Right lobe of liver (tissue), 6 donors: Measurements from ENCODE around the gene SLC39A12. TPM values are rescaled to one million over a fixed set of nuclear protein-coding genes. Genes with fewer than 3 reads are reported as not detected.

Source experiments
- ATAC-seq, 4 donors: fragments of 200-7000 bp; cut with Tn5 transposase; one replicate each; pipeline ENCODE4 v1.9.1; 2020; ENCODE audit warnings: mild to moderate bottlenecking in 4 of 4, moderate library complexity in 4 of 4
- DNase-seq, 3 donors: peaks; one replicate each; pipeline ENCODE4 v3.0.0-alpha.2; 2020
- H3K27ac ChIP-seq, 3 donors: fragments of 200-600 bp; one replicate each; pipeline ENCODE4 v1.8.0; 2022
- H3K27me3 ChIP-seq, 2 donors: fragments of 200-600 bp; one replicate each; pipeline ENCODE4 v1.8.0; 2022
- H3K36me3 ChIP-seq, 4 donors: fragments of 200-600 bp; sonication (generic) in 1 of 4; one replicate each; pipeline versions ENCODE4 v1.5.1 to v1.8.0; 2017 to 2022; ENCODE audit warnings: control low read depth in 1 of 4
- H3K4me1 ChIP-seq, 4 donors: fragments of 200-600 bp; sonication (generic) in 1 of 4; one replicate each; pipeline versions ENCODE4 v1.5.1 to v1.8.0; 2017 to 2022; ENCODE audit warnings: control low read depth in 1 of 4
- H3K4me3 ChIP-seq, 3 donors: fragments of 200-600 bp; one replicate each; pipeline ENCODE4 v1.8.0; 2022
- H3K9me3 ChIP-seq, 4 donors: fragments of 200-600 bp; sonication (generic) in 1 of 4; one replicate each; pipeline versions ENCODE4 v1.5.1 to v1.8.0; 2017 to 2022; ENCODE audit warnings: control low read depth in 1 of 4
- POLR2A ChIP-seq: fragments of 450-650 bp; IDR thresholded peaks from one replicate; pipeline ENCODE4 v1.6.1; 2017; ENCODE audit warnings: antibody characterized with exemption, mild to moderate bottlenecking
- WGBS: methylation state at CpG from one replicate; pipeline ENCODE4 v1.1.6; 2018; ENCODE audit warnings: low coverage, low lambda C conversion rate; ENCODE audit not compliant: insufficient coverage; ENCODE audit errors: missing lambda C conversion rate; 5-methylcytosine and 5-hydroxymethylcytosine counted together
- intact Hi-C, 2 donors: fragments of 100-400 bp; cut with DNase I; formaldehyde crosslinking; loops; one replicate each; pipeline versions ENCODE4 v1.11.2 to v1.14.1; 2022
- total RNA-seq, 6 experiments: library from RNA; depleted of rRNA in 2 of 6; stranded (reverse); fragments of >200 nt in 2 of 6; fragmentation: NEBNext Ultra II Directional in 3 of 6; extraction: Animal tissue kit (Norgen Biotek cat#: 25700) in 3 of 6; gene quantifications; one replicate each; pipeline versions ENCODE4 v1.1.0 to v1.2.4, GENCODE V29; 2016 to 2023
- TF ChIP-seq, protein P1 (sequence below), 4 donors: fragments of 200-600 bp in 3 of 4; fragments of 450-650 bp in 1 of 4; IDR thresholded peaks; one replicate each; pipeline versions ENCODE4 v1.5.1 to v1.8.0; 2016 to 2022; ENCODE audit warnings: antibody characterized with exemption in 4 of 4, mild to moderate bottlenecking in 2 of 4
- donor health status: DM: no; HTN: yes; CAD: no.
- donor health status: DM: no; HTN: no; CAD: no.
- donor health status: DM: no; HTN: no; CAD: no.
- donor health status: DM: no; HTN: yes; CAD: no.
- donor health status: DM: no; HTN: yes; CAD: no.

Gene SLC39A12
- total RNA-seq, 6 experiments from 2014 or later, result 0.10 to 0.11 TPM; not detected in 4

DNA sequence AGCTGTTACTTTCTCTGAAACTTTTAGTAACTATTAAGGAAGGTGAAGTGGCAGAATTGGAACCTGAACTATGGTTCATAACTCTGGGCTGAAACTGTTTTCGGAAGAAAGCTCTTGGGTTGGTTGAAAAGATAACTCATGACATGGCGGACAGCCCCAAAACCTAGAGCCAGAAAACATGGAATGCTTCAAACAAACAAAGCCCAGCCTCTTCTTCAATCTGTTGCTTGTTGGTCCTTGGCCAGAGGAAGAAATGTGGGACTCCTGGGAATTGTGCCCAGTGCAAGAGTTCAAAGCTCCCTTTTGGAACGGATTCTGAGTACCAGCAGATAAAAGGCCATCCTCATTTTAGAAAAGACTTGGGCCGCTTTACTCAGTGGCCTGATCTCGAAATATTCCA is 135.6 kb downstream of the SLC39A12 start:
- TF ChIP-seq, protein P1, sequence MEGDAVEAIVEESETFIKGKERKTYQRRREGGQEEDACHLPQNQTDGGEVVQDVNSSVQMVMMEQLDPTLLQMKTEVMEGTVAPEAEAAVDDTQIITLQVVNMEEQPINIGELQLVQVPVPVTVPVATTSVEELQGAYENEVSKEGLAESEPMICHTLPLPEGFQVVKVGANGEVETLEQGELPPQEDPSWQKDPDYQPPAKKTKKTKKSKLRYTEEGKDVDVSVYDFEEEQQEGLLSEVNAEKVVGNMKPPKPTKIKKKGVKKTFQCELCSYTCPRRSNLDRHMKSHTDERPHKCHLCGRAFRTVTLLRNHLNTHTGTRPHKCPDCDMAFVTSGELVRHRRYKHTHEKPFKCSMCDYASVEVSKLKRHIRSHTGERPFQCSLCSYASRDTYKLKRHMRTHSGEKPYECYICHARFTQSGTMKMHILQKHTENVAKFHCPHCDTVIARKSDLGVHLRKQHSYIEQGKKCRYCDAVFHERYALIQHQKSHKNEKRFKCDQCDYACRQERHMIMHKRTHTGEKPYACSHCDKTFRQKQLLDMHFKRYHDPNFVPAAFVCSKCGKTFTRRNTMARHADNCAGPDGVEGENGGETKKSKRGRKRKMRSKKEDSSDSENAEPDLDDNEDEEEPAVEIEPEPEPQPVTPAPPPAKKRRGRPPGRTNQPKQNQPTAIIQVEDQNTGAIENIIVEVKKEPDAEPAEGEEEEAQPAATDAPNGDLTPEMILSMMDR (IDR thresholded peaks at IDR 0.05), result no peak
- TF ChIP-seq POLR2A, result no peak
- no peak overlapping the region for H3K4me3 ChIP-seq
- intact Hi-C loops, result no loop called here
- ATAC-seq (peak in 2 of 4 donors; percentile 30 to 62), DNase-seq (no peak)
- WGBS, result 44% methylated on average over 5 of the region's 5 CpGs
- H3K27ac ChIP-seq, result no peak overlapping the region
- no peaks in the 10 kb centered on the region for H3K9me3 ChIP-seq
- no peaks in the 10 kb centered on the region for H3K36me3 ChIP-seq
- H3K4me1 ChIP-seq, result no peaks in the 10 kb centered on the region
- no peaks in the 10 kb centered on the region for H3K27me3 ChIP-seq

Other genes with a start within 250 kb of the SLC39A12 start
- under 1 TPM; 0.06 to 0.20 (median 0.13) TPM for gene TMEM236, start 199.7 kb upstream of the SLC39A12 start, total RNA-seq
- gene MRC1, start 142.6 kb upstream of the SLC39A12 start, total RNA-seq, result 10 to 100 TPM in 5 of 6 experiments, 1 to 10 TPM in 1; 9.8 to 44.8 (median 34.0) TPM
- gene CACNB2, start 188.5 kb downstream of the SLC39A12 start, total RNA-seq, result 1 to 10 TPM in 3 of 6 experiments, under 1 TPM in 2, not detected in 1; 0.12 to 1.8 (median 1.0) TPM